Fibroblast of the conjunctiva (primary cell): ENCODE data around the gene TMEM117.

ENCODE experiments used
- DNase-seq: peaks from one replicate; pipeline ENCODE4 v3.0.0-alpha.2; 2010; ENCODE audit warnings: low read depth

The TMEM117 gene

DNA sequence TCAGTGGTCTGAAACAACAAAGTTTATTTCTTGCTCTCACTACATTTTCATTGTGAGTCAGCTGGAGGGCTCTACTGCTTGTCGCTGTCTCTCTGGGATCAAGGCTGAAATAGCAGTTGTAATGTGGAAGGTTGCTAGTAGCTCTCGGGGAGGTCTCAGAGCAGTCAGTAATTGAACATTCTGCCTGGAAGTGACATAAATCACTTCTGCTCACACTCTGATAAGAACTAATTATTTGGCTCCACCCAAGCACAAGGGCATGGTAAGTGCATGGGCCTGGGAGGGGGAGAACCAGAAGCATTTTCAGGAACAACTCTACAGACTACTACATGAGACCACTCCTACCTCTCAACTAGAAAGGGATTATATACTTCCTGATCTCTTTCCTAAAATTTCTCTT, 128.2 kb downstream of the TMEM117 start:
- no peak for DNase-seq

DNA sequence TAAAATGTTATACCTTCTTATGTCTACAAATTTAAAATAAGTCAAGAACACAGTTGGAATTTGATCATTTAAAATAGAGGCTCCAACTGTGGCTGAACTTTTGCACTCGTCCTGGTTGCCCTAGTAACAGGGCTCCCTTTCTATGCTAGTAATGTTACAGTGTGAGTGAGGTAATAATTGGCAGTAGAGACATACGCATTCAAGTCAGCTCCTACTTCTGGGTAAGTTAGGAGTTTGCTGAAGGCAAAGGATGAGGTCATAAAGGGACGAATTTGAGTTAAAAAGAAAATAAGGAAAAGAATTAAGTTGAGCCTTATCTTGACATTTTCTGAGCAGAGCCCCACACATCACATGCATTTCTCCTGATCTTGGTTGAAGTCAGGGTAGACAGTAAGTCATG, 129.1 kb downstream of the TMEM117 start:
- peak; percentile 24 for DNase-seq

DNA sequence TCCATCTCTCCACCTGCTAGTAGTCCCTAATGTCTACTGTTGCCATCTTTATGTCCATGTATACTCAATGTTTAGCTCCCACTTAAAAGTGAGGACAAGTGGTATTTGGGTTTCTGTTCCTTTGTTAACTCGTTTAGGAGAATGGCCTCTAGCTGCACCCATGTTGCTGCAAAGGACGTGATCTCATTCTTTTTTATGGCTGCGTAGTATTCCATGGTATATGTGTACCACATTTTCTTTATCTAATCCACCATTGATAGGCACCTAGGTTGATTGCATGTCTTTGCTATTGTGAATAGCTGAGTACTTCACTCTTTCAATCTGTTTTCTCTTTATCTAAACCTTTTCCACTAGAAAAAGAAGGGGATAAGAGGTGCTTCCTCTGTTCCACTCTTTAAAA, 130.0 kb downstream of the TMEM117 start:
- DNase-seq: no peak

DNA sequence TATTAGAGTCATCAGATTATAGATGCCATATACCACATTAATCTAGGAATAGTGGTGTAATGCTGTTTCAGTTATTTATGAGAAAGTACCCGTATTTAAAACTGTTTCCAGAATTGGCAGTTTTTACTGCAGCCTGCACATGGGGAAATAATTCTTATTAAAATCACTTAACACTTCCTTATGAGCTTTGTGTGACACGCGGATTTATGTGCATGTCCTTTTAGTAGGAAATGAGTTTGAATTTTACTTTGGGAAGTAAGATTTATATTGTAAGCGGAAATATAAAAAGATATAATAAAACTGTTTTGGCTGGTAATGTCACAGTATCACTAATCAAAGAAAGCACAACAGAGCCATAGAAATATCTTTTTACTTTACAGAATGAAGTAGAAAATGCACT, 132.9 kb downstream of the TMEM117 start:
- DNase-seq: no peak

DNA sequence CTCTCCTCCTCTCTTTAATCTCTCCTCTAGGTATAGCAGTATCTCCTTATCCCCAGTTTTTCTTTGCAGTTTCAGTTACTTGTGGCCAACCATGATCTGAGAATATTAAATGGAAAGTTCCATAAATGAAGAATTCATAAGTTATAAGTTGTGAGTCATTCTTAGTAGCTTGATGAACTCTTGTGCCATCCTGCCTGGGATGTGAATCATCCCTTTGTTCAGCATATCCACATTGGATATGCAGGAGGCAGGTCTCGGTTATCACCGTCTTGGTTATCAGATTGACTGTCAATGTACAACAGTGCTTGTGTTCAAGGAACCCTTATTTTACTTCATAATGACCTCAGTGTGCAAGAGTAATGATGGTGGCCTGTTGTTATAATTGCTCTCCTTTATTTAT, 134.0 kb downstream of the TMEM117 start:
- no peak for DNase-seq

DNA sequence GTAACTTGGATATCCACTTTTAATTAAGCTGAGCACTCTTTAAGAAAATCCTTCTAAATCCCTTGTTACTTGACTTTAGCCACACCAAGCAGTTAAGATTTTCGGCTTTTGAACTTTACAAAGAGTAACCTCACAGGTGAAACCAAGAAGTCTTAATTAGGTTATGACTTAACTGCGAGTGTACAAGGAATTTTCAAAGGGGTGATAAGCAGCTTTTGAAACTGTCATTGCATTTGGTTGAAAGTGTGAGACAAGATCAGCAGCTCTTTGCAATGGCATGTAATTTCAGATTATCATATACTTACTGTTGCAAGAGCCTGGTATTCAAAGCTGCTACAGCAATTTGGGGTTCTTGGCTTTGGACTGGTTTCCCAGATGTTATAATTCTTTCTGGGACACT, 137.5 kb downstream of the TMEM117 start:
- DNase-seq: no peak

DNA sequence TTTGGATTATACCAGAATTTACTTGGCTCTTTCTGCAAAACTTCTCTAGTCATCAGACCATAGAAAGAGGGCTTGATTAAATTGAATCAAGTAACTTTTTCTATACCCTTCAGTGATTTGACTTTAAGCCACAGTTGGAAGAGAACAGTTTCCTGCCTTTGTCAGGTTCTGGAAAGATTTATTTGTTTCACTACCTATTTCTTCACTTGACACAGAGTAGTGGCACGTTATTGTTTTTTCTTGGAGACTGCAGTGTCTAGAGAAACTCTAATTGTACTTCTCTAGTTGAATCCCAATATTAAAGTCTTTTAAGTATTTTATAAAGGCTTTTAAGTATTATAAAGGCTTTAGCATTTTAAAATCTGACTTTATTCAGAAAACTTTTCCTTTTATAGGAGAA, 138.1 kb downstream of the TMEM117 start:
- no peak for DNase-seq

DNA sequence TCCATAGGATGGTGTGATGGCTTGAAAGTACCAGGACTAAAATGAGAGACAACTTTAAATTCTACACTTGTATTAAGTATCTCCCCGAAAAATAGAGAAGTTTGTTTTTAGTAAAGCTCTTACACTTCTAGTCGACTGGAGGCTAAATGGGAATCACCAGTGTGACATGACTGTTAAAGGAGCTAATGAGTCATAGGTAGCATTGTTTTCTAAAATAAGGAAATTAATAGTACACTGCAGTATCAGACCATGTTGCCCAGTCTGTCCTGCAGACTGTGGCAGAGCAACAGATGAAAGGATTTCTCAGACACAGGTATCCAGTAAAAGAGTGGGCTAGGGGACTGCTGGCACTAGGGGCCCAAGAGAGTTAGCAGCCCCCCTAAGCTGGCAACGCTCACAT, 140.1 kb downstream of the TMEM117 start:
- no peak for DNase-seq

DNA sequence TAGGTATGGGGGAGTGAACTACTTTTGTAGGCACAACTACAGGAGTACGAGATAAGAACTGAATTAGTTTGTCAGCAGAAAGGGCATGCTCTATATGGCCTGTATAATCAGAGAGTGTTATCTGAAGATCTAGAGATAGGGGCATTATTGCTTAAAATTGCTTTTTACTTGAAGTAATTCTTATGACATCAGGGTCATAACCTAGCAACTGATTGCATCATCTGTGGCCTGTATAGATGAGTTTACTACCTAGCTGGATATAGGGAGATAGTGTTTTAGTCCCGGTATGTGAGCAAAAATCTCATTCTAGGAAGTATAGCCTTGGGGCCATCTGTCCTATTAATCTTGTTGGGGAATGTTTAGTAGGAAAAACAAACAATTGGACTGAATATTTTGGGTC, 142.7 kb downstream of the TMEM117 start:
- no peak for DNase-seq

DNA sequence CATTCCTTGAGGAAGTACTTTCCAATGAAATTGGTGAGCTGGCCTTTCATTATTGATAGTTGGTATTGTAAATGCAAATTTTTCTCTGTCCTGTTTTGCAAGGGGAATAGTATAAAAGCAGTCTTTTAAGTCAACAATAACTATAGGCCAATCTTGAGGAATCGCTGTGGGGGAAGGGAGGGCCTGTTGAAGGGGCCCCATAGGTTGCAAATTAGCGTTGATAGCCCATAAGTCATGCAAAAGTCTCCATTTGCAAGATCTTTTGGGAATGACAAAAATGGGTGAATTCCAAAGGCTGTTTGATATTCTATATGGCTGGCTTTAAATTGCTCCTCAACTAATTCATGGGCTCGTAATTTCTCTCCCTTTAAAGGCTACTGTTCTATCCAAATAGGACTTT, 143.6 kb downstream of the TMEM117 start:
- no peak for DNase-seq

DNA sequence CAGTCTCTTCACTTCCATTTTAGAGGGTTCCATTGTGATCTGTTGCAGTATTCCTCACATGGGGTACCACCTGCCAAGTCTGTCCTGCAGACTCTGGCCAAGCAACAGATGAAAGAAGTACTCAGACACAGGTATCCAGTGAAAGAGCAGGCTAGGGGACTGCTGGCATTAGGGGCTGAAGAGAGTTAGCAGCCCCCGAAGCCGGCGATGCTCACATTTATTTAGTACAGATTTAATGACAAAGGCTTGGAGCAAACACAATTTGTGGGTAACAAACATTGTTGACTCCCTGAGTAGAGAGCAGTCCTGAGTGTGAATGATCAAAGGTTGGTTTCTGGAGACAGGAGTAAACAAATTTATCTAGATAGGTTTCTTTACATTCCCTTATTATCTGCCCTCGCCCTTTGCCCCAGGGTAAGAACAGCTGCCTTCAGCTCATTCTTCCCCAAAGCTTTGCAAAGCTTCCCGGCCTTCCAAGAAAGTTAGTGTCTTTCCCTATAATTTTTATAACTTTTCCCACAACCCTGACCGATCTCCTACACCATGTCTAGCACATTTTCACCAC, 144.8 kb downstream of the TMEM117 start:
- no peak for DNase-seq

DNA sequence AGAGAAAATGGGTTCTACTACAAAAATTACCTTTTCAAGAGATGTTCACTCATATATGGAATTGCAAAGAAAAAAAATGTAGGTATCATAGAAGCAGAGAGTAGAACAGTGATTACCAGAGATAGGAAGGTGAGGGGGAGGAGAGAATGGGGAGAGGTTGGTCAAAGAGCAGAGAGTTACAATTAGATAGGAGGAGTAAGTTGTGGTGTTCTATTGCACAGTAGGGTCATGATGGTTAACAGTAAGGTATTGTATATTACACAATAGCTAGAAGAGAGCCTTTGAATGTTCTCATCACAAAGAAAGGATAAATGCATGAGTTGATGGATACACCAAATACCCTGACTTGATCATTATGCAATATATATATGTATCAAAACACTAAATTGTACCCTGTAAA, 145.8 kb downstream of the TMEM117 start:
- no peak for DNase-seq

DNA sequence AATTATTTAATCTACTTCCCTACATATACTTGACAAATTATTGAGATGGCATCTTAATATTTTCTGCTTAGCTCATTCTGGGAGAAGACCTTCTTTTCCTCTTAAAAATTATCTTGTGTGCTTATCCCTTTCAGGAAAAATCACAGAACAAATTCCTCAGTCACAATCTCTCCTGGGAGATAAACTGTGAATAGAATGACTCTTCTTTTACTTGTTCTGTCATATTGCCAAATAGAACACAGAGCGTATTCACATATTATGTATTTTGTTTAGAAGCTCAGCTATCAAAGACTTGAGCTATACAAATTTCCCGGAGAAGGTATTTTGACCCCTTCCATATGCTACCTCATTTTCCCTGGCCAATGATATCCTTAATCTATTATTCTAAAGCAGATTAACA, 146.7 kb downstream of the TMEM117 start:
- no peak for DNase-seq

DNA sequence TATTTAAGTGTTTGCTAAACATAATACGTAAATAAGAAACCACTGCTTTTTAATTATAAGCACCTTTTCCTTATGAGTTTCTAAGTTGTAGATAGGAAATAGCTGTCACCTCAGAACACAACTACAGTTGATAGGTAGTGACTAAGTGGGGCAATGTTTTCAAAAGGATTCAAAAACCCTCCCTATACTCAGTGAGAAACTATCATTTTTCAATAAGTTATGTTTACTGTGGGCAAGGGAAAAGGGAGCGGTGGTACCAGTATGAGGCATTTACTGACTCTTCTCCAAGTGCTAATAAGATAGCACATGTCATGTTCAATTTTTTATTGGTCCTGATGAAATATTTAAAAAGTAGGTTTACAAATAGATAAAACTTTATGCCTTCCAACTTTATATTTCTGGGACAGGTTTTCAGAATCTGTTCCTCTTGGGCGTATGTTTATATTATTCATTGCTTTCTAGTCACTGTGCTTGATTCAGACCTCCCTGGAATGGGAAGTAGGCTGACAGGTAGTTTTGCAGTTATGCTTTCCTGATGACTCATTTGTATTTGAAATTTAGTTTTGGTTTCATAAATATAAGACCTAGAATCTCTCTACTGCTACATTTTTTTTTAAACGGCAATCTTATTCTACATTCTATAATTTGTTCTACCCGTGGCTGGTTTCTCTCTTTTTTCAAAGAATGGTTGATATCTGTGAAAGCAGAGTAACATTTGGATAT, 153.1 kb downstream of the TMEM117 start:
- no peak for DNase-seq

DNA sequence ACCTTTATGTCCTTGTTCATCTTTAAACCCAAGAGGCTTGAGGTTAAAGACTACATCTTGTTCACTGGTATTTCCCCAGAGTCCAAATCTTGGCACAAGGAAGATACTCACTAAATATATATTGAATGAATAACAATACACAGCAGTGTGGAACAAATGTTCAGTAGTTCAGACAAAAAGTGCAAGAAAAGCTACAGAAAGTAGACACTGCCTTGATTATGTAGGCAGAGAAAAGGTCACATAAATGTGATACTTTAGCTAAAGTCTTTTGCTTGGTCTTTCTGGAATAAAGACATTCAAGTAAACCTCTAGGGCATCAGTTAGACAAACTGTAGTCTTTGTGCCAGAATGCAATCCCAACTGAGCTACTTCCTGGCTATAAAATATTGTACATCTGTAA, 157.0 kb downstream of the TMEM117 start:
- DNase-seq: no peak

DNA sequence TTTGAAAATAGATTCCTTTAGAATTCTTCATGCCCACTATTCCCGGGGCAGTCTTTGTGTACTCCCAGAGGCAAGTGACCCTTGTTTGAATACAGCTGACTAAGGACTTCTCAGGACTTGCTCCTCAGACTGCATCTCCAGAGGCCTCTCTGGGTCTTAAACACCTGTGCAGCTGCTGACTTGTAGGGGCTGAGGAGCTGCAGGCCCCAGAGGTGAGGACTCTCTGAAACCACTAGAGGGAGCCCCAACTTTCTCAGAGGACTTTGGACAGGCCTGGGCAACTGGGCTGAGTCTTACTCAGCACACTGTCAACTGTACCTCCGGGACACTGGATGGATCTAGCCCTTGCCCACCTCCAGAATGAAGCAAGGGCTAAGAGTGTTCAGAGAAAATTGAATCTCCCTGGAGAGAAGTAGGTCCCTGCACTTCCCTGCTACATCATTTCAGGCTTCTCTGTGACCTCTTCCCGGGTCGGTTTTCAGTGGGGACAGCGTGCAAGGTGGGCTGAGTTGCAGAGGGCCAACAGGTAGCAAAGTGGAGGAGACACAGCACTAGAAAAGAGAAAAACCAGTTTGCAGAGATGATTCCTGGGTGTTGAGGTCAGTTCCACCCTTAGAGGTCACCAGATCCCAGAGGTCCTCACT, 164.6 kb downstream of the TMEM117 start:
- peak; percentile 9 for DNase-seq

DNA sequence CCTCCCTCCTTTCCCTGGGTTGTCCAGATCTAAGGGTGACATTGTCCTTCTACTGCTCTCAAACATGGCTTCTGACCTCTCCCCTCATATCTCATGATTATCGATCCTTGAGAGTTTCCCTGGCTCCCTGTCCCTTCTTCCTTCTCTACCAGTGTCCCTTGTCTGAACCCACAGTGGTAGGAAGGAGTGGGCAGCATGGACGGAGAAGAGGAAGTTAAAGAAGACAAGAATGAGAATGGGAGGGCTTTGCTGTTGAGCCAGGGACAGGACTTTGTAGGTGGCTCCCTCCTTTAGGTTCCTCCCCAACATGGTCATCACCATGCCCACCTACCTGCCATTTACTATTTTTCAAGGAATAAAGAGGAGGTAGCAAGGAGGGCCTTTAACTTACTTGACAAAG, 166.7 kb downstream of the TMEM117 start:
- DNase-seq: no peak

DNA sequence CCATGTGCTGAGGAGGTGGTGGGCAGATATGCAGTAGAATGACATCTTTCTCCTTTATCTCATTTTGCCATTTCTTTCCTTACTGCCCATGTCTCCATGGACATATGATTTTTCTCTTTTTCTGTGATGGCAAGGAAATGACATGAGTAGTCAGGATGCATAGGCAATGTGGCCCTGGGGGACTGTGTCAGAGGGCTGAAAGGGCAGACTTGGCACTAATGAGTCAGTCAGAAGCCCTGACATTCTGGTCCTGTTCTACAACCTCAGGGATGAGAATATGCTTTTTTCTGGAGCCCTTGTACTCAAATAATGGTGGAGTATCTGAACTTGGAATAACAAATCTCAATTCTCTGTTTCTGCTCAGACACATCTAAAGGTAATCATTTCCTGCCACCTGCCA, 167.8 kb downstream of the TMEM117 start:
- DNase-seq: no peak

DNA sequence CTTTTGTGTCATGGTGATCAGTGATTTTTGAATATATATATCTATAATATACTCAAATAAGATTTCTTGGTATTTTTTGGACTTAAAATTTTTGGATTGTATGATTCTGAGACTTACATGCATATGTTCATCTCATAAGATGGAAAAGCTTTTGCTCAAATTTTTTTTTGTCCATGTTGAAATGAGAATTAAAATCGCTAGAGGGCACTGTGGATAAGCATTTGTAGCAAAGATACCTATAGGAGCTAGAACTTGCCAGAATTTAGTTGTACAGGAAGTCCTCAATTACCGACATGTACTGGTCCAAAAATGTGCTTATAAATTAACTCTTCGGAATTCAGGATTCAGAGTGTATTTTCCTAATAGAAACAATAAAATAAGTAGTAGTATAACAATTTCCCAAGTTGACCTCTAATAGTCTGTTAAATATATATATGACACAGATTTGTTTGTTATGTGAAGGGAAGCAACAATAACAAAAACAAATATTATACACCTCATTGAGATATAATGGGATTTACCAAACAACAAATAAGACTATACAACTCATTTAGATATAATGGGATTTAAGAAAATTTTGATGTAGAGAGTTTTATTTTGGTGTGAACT, 179.6 kb downstream of the TMEM117 start:
- peak; percentile 38 for DNase-seq

DNA sequence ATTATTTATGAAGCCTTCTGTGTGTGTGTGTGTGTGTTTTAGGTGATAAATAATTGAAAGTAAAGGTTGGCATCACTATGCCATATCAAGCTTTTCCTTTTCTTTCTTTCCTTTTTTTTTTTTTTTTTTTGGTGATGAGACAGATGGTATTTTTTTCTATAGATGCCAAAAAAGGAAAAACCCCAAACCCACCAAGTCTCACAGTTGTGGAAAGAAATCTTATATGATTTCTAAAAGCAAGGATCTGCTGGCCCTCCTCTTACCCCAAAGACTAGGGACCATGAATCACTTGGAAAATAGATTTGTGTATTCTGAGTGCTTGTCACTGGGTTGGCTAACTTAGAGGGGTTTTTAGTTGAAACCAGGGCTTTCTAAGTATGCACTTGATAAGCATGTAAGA, 181.3 kb downstream of the TMEM117 start:
- DNase-seq: no peak

DNA sequence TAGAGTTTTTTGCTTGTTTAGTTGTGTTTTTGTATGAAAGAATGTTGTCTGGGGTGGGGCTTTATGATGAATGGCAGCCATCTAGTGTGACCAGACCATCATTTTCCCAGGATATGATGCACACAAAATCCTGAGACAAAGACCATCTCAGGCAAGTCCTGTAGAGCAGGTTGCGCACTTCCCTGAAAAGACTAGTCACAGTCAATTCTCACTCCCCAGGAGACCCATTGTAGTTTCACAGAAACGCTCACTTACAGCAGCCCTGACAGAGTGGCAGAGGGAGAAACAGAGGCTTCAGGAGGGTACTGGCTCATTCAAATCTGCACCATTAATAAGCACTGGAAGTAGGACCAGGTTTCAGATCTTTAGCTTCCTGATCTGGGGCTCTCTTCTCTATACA, 183.2 kb downstream of the TMEM117 start:
- no peak for DNase-seq

DNA sequence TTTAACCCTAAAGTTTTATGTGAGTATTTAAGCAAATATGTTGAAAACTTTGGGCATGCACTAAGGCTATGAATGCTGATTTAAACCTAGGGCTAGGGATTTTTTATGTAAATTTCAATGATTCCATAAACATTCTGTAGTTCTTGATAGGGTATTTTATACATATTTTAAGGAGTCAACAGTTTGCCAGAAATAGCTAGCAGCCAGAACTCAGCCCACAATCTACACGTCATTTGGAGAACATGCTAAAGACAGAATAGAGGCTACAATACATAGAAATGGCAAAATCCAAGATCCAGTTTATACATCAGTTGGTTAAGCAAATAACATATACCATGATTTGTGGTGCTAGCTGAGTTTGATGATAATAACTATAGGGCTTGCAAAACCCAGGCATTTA, 184.7 kb downstream of the TMEM117 start:
- no peak for DNase-seq

DNA sequence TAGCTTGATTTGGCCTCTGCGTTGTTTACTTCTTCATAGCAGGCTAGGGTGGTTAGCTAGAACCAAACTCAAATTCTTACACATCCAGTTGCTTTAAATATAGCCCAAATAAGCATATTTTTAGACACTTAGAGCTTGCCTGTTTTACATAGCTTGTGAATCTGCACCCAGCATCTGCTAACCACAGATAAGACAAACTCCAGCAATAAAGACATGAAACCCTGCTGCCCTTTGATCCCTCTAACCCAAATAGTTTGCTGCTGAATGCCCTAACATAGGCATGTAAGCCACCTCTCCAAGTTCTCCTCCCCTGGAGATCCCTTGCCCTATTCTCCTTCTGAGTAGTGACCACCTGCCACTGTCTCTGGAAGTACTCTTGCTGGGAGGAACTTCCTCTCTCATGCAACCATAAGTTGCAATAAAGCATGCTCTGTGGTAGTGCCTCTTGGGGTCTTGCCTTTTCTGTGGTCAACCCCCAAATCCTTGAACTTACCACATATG, 185.6 kb downstream of the TMEM117 start:
- no peak for DNase-seq
